K562 (cell line): ENCODE data around the gene CYP26A1. TPM values are rescaled to one million over a fixed set of nuclear protein-coding genes. Genes with fewer than 3 reads are reported as not detected.

Source experiments
- C11orf30 ChIP-seq: fragments of 450-650 bp; IDR thresholded peaks from 2 replicates; pipeline ENCODE4 v1.6.1; 2016; ENCODE audit warnings: low read depth, mild to moderate bottlenecking
- DEAF1 ChIP-seq: fragments of 450-650 bp; formaldehyde crosslinking; IDR thresholded peaks from 2 replicates; pipeline ENCODE4 v1.4.0; 2020; ENCODE audit warnings: mild to moderate bottlenecking, moderate library complexity
- ELF2 ChIP-seq: fragments of 250-450 bp; sonication (Bioruptor Pico); IDR thresholded peaks from 2 replicates; pipeline ENCODE4 v1.5.0; 2021; ENCODE audit warnings: mild to moderate bottlenecking
- ETV1 ChIP-seq: fragments of 450-650 bp; conservative IDR thresholded peaks from 2 replicates; pipeline ENCODE4 v1.6.1; 2016; ENCODE audit warnings: missing genetic modification characterization, control low read depth, low read depth, missing compliant biosample characterization
- FUS ChIP-seq: fragments of 200-400 bp; formaldehyde crosslinking; optimal IDR thresholded peaks from 2 replicates; pipeline ENCODE3; 2017; ENCODE audit warnings: low read depth, low read length
- GABPB2 ChIP-seq: fragments of 250-450 bp; sonication (Bioruptor Pico); conservative IDR thresholded peaks from 2 replicates; pipeline ENCODE4 v1.5.1; 2021; ENCODE audit warnings: mild to moderate bottlenecking
- HMG20B ChIP-seq: fragments of 250-450 bp; sonication (Bioruptor Pico); IDR thresholded peaks from 2 replicates; pipeline ENCODE4 v1.5.0; 2021; ENCODE audit warnings: mild to moderate bottlenecking
- IRF2 ChIP-seq: sonication (generic); formaldehyde crosslinking; IDR thresholded peaks from 2 replicates; pipeline ENCODE4 v1.8.1; 2022; ENCODE audit warnings: mild to moderate bottlenecking, missing genetic modification reagents
- MXI1 ChIP-seq: IDR thresholded peaks from 2 replicates; pipeline ENCODE4 v1.6.1; 2011; ENCODE audit warnings: low read depth, mild to moderate bottlenecking, improper control_type of control experiment, low read length
- NBN ChIP-seq: fragments of 450-650 bp; IDR thresholded peaks from 2 replicates; pipeline ENCODE4 v1.6.1; 2016; ENCODE audit warnings: low read depth, mild to moderate bottlenecking
- NONO ChIP-seq, 2 experiments: fragments of 200-400 bp in 1 of 2; fragments of 450-650 bp in 1 of 2; formaldehyde crosslinking in 1 of 2; IDR thresholded peaks; 2 replicates each; pipeline ENCODE4 v1.6.1; 2017; ENCODE audit warnings: low read depth in 2 of 2, mild to moderate bottlenecking in 2 of 2, moderate library complexity in 2 of 2, low read length in 1 of 2
- POLR2H ChIP-seq: IDR thresholded peaks from 2 replicates; pipeline ENCODE4 v1.6.1; 2016; ENCODE audit warnings: missing genetic modification characterization, low read depth, mild to moderate bottlenecking, control low read depth, missing compliant biosample characterization, moderate library complexity
- RAD51 ChIP-seq: fragments of 450-650 bp; IDR thresholded peaks from 2 replicates; pipeline ENCODE4 v1.7.1; 2016; ENCODE audit warnings: low read depth, mild to moderate bottlenecking, borderline replicate concordance
- RBFOX2 ChIP-seq: fragments of 200-400 bp; formaldehyde crosslinking; IDR thresholded peaks from 2 replicates; pipeline ENCODE4 v1.6.1; 2017; ENCODE audit warnings: low read depth, mild to moderate bottlenecking, low read length, moderate library complexity
- RBM34 ChIP-seq: fragments of 200-400 bp; formaldehyde crosslinking; IDR thresholded peaks from 2 replicates; pipeline ENCODE4 v1.6.1; 2018; ENCODE audit warnings: low read length, borderline replicate concordance; ENCODE audit not compliant: insufficient read depth
- SETDB1 ChIP-seq: IDR thresholded peaks from one replicate; pipeline ENCODE4 v1.6.1; 2012; ENCODE audit warnings: low read length, control low read depth, inconsistent platforms
- SOX6 ChIP-seq: fragments of 450-650 bp; IDR thresholded peaks from 2 replicates; pipeline ENCODE4 v1.6.1; 2014; ENCODE audit warnings: mild to moderate bottlenecking
- TAF15 ChIP-seq: fragments of 200-400 bp; formaldehyde crosslinking; IDR thresholded peaks from 2 replicates; pipeline ENCODE4 v1.6.1; 2017; ENCODE audit warnings: mild to moderate bottlenecking, low read depth, low read length, moderate library complexity
- THRB ChIP-seq: fragments of 450-650 bp; formaldehyde crosslinking; conservative IDR thresholded peaks from 2 replicates; pipeline ENCODE4 v1.4.0; 2022; ENCODE audit warnings: mild to moderate bottlenecking, missing genetic modification characterization
- U2AF2 ChIP-seq: fragments of 200-400 bp; formaldehyde crosslinking; optimal IDR thresholded peaks from 2 replicates; pipeline ENCODE3; 2017; ENCODE audit warnings: low read depth, mild to moderate bottlenecking, low read length
- ZBTB1 ChIP-seq: sonication (generic); formaldehyde crosslinking; IDR thresholded peaks from 2 replicates; pipeline ENCODE4 v1.8.1; 2023; ENCODE audit warnings: missing genetic modification reagents, low read depth, mild to moderate bottlenecking, borderline replicate concordance
- ZBTB11 ChIP-seq, 3 experiments: fragments of 200-800 bp in 1 of 3; fragments of 250-450 bp in 1 of 3; fragments of 450-650 bp in 1 of 3; sonication (Bioruptor Pico) in 1 of 3; sonication (Bioruptor generic) in 1 of 3; formaldehyde crosslinking in 1 of 3; IDR thresholded peaks; 2 replicates each; pipeline versions ENCODE4 v1.6.1 to v1.8.0; 2016 to 2022; ENCODE audit warnings: mild to moderate bottlenecking in 2 of 3, missing genetic modification characterization in 2 of 3, missing compliant biosample characterization in 1 of 3, moderate library complexity in 1 of 3
- ZNF584 ChIP-seq: fragments of 200-800 bp; sonication (Bioruptor generic); IDR thresholded peaks from 2 replicates; pipeline ENCODE4 v1.6.1; 2016; ENCODE audit warnings: low read depth, mild to moderate bottlenecking, missing genetic modification characterization, missing compliant biosample characterization
- polyA plus RNA-seq, 8 experiments: library from polyadenylated mRNA; depleted of rRNA in 4 of 8; stranded (reverse) in 5 of 8; unstranded in 3 of 8; fragments of >200 nt; fragmentation: Nextera tagmentation in 2 of 8; fragmentation: Illumina TruSeq in 1 of 8; extraction: Ambion mirVana in 2 of 8; extraction: Trizol in 1 of 8; gene quantifications; 2 replicates each; pipeline versions ENCODE4 v1.2.1 to v1.2.3, GENCODE V29; 2011 to 2014; ENCODE audit warnings: inconsistent platforms in 1 of 8, missing spikeins in 1 of 8
- total RNA-seq, 7 experiments: library from RNA; depleted of rRNA in 6 of 7; stranded (reverse); fragments of >200 nt in 6 of 7; fragmentation: Illumina TruSeq in 2 of 7; extraction: Trizol in 2 of 7; gene quantifications; 2 replicates each; pipeline versions ENCODE4 v1.2.1 to v1.2.3, GENCODE V29; 2011 to 2021; ENCODE audit warnings: low replicate concordance in 1 of 7

Gene CYP26A1
- total and polyA plus RNA-seq, 9 of the 15 experiments (the other 6 are each of a cell fraction or from before 2014, with no cell fraction given), result 0.11 to 5.1 (median 1.6) TPM

- TF ChIP-seq DEAF1 (CRISPR knock-in tag) (no peak), RBFOX2 (peak; percentile 73), NONO (IDR thresholded peaks at IDR 0.05; ENCODE audit: low read depth in 2 of 2, low read length in 1 of 2) (0 out of 4 replicates have a peak, but pooled peaks of 1 of the 2 experiments have one; percentile 7), ZNF584 (CRISPR knock-in tag) (no peak), SETDB1 (no peak), RAD51 (no peak), POLR2H (tag) (peak; percentile 59), FUS (no peak), NBN (peak; percentile 41; the same call in 1 of the 2 replicates), ZBTB11 (CRISPR knock-in tag; IDR thresholded peaks at IDR 0.05) (no peak), MXI1 (no peak), SOX6 (peak; percentile 72; the same call in 1 of the 2 replicates), RBM34 (no peak), GABPB2 (no peak), ETV1 (tag) (peak; percentile 22; the same call in 1 of the 2 replicates), HMG20B (no peak), THRB (CRISPR knock-in tag) (no peak), U2AF2 (no peak), IRF2 (CRISPR knock-in tag) (no peak), ZBTB1 (CRISPR knock-in tag) (no peak), C11orf30 (no peak), ELF2 (CRISPR knock-in tag) (no peak), TAF15 (no peak)
These were observed 1.9 kb upstream of the CYP26A1 start (continued) for GRCh38 chr10:93071674-93072224.
